ENCODE data around the gene HORMAD2.
A peak's percentile ranks its signal among the peaks of the same experiment; 100 is the strongest.

HORMAD2 gene

DNA sequence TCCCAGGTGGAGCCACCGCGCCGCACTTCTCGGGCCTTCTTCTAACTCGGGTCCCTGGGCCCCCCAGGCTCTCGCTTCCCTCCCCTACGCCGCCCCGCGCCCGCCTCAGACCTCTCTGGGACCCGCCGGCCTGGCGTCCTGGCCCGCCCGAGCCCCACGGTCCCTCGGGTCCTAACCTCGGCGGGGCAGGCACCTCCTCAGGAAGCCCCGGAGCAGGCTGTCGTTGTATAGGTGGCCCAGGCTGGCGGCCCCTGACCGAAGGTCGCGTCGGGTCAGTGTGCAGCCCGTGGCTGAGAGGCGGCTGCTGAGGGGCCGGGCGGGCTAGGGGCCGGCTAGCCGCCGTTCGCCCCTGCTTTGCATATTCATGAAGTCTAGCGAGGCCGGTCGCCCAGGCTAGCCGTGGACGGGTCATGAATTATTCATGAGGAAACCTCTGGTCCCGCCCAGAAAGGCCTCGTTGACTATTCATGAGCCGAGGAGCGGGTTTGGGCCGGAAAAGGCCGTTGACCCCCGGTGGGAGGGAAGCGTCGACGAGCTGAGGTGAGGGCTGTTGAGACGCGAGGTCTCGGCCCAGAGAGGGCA, at the start of gene HORMAD2:
TSS of gene HORMAD2 (plus strand) at position 513 of the 582 bp plus-strand sequence. CDS start 13,489 bp downstream, outside the sequence.
- peaks cover 48% of the 10 kb centered on the region for H3K27me3 Mint-ChIP-seq
- H3K9me3 Mint-ChIP-seq, result no peaks in the 10 kb centered on the region
- H3K4me3 Mint-ChIP-seq, result no peak within 1 kb of the TSS
- DNase-seq (no peak), ATAC-seq (peak; percentile 23)
- peaks cover 23% of the 10 kb centered on the region for H3K4me1 Mint-ChIP-seq
- H3K27ac Mint-ChIP-seq, result no peak within 1 kb of the TSS

DNA sequence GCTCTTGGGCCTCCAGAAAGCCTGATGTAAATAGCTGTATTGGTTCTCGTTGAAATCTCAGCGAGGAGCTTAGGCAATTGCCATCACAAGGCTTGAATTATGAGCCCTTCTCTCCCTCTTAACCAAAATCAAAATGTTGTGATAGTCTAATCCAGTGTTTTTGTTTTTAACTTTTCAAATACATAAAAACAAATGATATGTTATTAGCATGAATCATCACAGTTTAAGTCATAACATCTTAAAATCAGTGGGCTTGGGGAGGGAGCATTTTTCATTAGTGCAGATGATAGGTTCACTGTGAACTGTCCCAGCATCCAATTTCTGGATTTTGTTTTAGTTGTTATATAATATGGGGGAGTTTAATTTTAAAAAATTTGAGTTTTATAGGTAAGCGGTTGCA, 48.9 kb upstream of the HORMAD2 start:
- no peak for ATAC-seq
- DNase-seq, result no peak
- H3K4me3 Mint-ChIP-seq, result no peak overlapping the region
- H3K27ac Mint-ChIP-seq, result no peak overlapping the region
- H3K9me3 Mint-ChIP-seq, result no peaks in the 10 kb centered on the region
- no peaks in the 10 kb centered on the region for H3K4me1 Mint-ChIP-seq
- H3K27me3 Mint-ChIP-seq, result no peaks in the 10 kb centered on the region

DNA sequence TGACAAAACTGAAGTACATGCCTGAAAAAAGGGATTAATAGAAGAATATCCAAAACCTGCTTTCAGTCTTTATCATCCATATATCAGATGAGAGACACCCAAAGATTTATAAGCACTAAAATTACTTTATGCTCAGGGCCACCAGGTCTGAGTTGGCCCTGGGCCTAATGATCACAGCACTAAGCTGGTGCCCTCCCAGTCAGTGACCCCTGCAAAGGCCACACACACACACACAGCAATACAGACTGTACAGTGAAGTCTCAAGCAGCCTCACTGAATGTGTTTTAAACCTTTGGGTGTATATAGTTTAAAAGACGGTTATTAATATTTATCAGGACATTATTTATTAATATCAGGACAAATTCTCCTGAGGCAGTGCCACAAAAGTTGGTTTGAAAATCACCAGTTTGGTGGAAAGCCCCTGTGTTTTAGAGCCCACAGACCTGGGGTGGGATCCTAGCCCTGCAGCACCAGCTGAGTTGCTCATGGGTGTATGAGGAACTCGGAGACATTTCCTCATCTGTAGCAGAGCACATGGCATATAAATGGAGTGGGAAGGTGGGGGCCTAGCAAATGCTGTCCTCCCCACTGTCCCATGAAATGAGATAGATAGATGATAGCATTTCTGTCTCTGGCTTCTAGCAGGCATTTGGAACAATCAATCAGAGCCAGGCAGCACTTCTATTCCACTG, 48.4 kb upstream of the HORMAD2 start:
- ATAC-seq (no peak), DNase-seq (no peak)
- no peaks in the 10 kb centered on the region for H3K4me1 Mint-ChIP-seq
- no peaks in the 10 kb centered on the region for H3K27me3 Mint-ChIP-seq
- H3K9me3 Mint-ChIP-seq, result no peaks in the 10 kb centered on the region
- H3K4me3 Mint-ChIP-seq, result no peak overlapping the region
- H3K27ac Mint-ChIP-seq, result no peak overlapping the region

DNA sequence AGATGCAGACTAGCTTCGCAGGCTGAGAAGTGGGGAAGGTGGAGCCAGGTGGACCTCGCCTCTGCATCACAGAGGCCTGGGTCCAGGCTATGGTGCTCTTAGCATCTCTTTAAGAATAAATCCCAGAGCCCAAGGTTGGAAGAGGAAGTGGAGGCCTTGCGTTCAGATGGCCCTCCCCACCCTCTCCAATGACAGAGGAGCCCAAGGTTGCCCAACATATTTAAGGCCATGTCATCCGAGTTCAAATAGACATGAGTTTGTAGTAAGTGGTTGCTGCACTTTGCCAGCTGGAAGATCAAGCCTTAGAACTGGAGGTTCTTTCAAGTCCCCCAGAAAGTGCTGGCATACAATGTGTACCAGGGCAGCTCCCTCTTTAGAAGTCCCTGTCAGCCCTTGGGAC, 47.1 kb upstream of the HORMAD2 start:
- Mint-ChIP-seq H3K4me3 (no peak overlapping the region), H3K27ac (no peak overlapping the region), H3K9me3 (no peaks in the 10 kb centered on the region), H3K27me3 (no peaks in the 10 kb centered on the region), H3K4me1 (no peaks in the 10 kb centered on the region)
- DNase-seq (no peak), ATAC-seq (no peak)

- Mint-ChIP-seq H3K27ac (no peak overlapping the region), H3K9me3 (no peaks in the 10 kb centered on the region), H3K4me1 (no peaks in the 10 kb centered on the region), H3K27me3 (no peaks in the 10 kb centered on the region), H3K4me3 (no peak overlapping the region)
- ATAC-seq (no peak), DNase-seq (no peak)
Observed at GRCh38 chr22:30033901-30034300, 46.4 kb upstream of the HORMAD2 start.

GRCh38 chr22:30036656-30037055, 43.6 kb upstream of the HORMAD2 start:
- ATAC-seq (no peak), DNase-seq (no peak)
- Mint-ChIP-seq H3K27ac (no peak overlapping the region), H3K4me1 (no peaks in the 10 kb centered on the region), H3K4me3 (no peak overlapping the region), H3K27me3 (no peaks in the 10 kb centered on the region), H3K9me3 (no peaks in the 10 kb centered on the region)

- no peaks in the 10 kb centered on the region for H3K9me3 Mint-ChIP-seq
- no peak overlapping the region for H3K4me3 Mint-ChIP-seq
- H3K27me3 Mint-ChIP-seq, result peaks cover 6% of the 10 kb centered on the region
- no peaks in the 10 kb centered on the region for H3K4me1 Mint-ChIP-seq
- DNase-seq (no peak), ATAC-seq (no peak)
- no peak overlapping the region for H3K27ac Mint-ChIP-seq
Observed at GRCh38 chr22:30038219-30038618, 42.0 kb upstream of the HORMAD2 start.

GRCh38 chr22:30040499-30041260, 39.6 kb upstream of the HORMAD2 start:
- H3K27me3 Mint-ChIP-seq, result peaks cover 9% of the 10 kb centered on the region
- ATAC-seq (no peak), DNase-seq (no peak)
- no peak overlapping the region for H3K4me3 Mint-ChIP-seq
- H3K27ac Mint-ChIP-seq, result no peak overlapping the region
- H3K9me3 Mint-ChIP-seq, result no peaks in the 10 kb centered on the region
- no peaks in the 10 kb centered on the region for H3K4me1 Mint-ChIP-seq

- Mint-ChIP-seq H3K4me1 (peaks cover 4% of the 10 kb centered on the region), H3K27me3 (peaks cover 9% of the 10 kb centered on the region), H3K27ac (no peak overlapping the region), H3K9me3 (no peaks in the 10 kb centered on the region), H3K4me3 (no peak overlapping the region)
- no peak for ATAC-seq
- DNase-seq, result no peak
Observed at GRCh38 chr22:30041475-30041874, 38.8 kb upstream of the HORMAD2 start.

DNA sequence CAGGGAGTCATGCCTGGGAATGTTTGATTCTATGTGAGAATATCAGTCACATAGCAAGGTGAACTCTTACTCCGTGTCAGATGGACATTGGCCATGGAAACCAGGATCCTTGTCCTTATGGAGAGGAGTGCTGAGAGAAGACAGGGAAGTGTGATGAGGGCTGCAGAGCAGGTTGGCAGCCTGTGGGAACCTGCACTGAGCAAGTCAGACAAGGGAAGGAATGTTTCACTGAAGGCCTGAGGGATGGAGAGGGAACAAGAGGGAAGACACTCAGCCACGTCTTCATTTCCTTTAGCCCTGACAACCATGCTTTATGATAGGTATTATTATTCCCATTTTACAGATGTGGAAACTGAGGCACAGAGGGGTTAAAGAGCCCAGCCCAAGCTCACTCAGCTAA, 38.4 kb upstream of the HORMAD2 start:
- no peak overlapping the region for H3K27ac Mint-ChIP-seq
- DNase-seq, result no peak
- no peak overlapping the region for H3K4me3 Mint-ChIP-seq
- ATAC-seq, result no peak
- peaks cover 8% of the 10 kb centered on the region for H3K4me1 Mint-ChIP-seq
- peaks cover 9% of the 10 kb centered on the region for H3K27me3 Mint-ChIP-seq
- H3K9me3 Mint-ChIP-seq, result no peaks in the 10 kb centered on the region

- DNase-seq (no peak), ATAC-seq (no peak)
- Mint-ChIP-seq H3K9me3 (no peaks in the 10 kb centered on the region), H3K27me3 (peaks cover 9% of the 10 kb centered on the region), H3K4me3 (no peak overlapping the region), H3K4me1 (peaks cover 9% of the 10 kb centered on the region), H3K27ac (no peak overlapping the region)
Observed at GRCh38 chr22:30043161-30043560, 37.1 kb upstream of the HORMAD2 start.

GRCh38 chr22:30044369-30044768, 35.9 kb upstream of the HORMAD2 start:
- DNase-seq (no peak), ATAC-seq (no peak)
- Mint-ChIP-seq H3K4me3 (no peak overlapping the region), H3K27ac (no peak overlapping the region), H3K4me1 (peaks cover 9% of the 10 kb centered on the region), H3K27me3 (peaks cover 9% of the 10 kb centered on the region), H3K9me3 (no peaks in the 10 kb centered on the region)

DNA sequence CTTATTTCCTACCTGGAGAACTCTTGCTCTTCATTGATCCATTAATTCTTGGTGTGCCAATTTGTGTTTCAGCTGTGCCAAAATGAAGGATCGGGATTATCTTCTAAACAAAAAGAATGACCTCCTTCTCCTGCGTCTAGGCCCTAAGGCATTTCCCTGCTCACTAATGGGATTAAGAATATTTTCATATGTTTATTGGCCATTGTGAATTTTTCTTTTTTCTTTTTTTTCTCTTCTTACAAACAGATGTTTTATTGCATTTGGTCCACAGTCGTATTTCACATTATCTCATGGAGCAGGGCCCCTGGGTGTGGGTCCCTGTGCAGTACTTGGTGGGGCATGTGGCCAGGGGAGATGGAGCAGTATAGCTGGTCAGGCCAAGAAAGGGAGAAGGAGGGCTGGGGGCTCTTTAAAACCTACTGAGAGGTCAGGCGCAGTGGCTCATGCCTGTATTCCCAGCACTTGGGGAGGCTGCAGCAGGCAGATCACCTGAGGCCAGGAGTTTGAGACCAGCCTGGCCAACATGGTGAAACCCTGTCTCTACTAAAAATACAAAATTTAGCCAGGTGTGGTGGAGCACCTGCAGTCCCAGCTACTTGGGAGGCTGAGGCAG, 35.3 kb upstream of the HORMAD2 start:
- H3K9me3 Mint-ChIP-seq, result no peaks in the 10 kb centered on the region
- DNase-seq (no peak), ATAC-seq (no peak)
- no peak overlapping the region for H3K4me3 Mint-ChIP-seq
- peaks cover 9% of the 10 kb centered on the region for H3K4me1 Mint-ChIP-seq
- no peak overlapping the region for H3K27ac Mint-ChIP-seq
- peaks cover 9% of the 10 kb centered on the region for H3K27me3 Mint-ChIP-seq

DNA sequence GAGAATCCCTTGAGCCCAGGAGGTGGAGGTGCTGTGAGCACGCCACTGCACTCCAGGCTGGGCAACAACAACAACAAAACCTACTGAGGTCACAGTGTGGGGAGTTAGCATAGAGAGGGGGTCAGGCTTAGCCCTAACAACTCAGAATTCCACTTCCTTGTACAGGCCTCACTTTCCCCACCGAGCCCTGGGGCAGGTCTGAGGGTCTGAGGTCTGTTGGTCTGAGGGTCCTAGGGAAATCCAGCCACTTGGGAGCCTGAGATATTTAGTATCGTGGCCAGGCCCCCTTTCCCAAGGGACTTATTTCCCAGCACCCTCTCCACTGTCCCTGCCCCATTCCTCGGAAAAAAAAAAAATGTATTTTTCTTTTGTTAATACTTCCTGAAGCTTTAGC, 34.8 kb upstream of the HORMAD2 start:
- Mint-ChIP-seq H3K27me3 (peaks cover 9% of the 10 kb centered on the region), H3K9me3 (no peaks in the 10 kb centered on the region), H3K27ac (no peak overlapping the region), H3K4me3 (no peak overlapping the region), H3K4me1 (peaks cover 9% of the 10 kb centered on the region)
- ATAC-seq, result no peak
- no peak for DNase-seq

GRCh38 chr22:30045901-30046715, 34.2 kb upstream of the HORMAD2 start:
- DNase-seq (no peak), ATAC-seq (no peak)
- Mint-ChIP-seq H3K27ac (peak overlapping the region in 1 of 2 donors; percentile 30), H3K4me1 (peaks cover 9% of the 10 kb centered on the region), H3K9me3 (no peaks in the 10 kb centered on the region), H3K4me3 (no peak overlapping the region), H3K27me3 (peaks cover 9% of the 10 kb centered on the region)

Data from stimulated activated naive CD8-positive, alpha-beta T cell treated with anti-CD3 and anti-CD28 coated beads, Interleukin-15, amount 100 ng/mL, for 72 hours (primary cell).